Measurements from ENCODE around the gene BICRAL.

- TF ChIP-seq TAF1 (IDR thresholded peaks at IDR 0.05; ENCODE audit: borderline replicate concordance, low read depth, low read length) (no peak), POLR2A (IDR thresholded peaks at IDR 0.05; ENCODE audit: low read depth, low read length) (no peak)
Observed at GRCh38 chr6:42834056-42834455, 52.2 kb downstream of the BICRAL start.
